ENCODE results near the gene KLK15. TPM values are rescaled to one million over a fixed set of nuclear protein-coding genes. Genes with fewer than 3 reads are reported as not detected.
A peak's percentile ranks its signal among the peaks of the same experiment; 100 is the strongest.

KLK15 gene
- total RNA-seq, 1 experiment from 2014 or later, result not detected

GRCh38 chr19:50820549-50821247, 12.7 kb downstream of the KLK15 start:
- intact Hi-C loops (cut with micrococcal nuclease; ENCODE audit: unreplicated experiment), result no loop called here
- no peaks in the 10 kb centered on the region for H3K36me3 Mint-ChIP-seq (ENCODE audit: insufficient read depth, unreplicated experiment)
- H3K4me1 Mint-ChIP-seq (ENCODE audit: low read depth, unreplicated experiment), result peaks cover 19% of the 10 kb centered on the region
- H3K27ac Mint-ChIP-seq (ENCODE audit: unreplicated experiment), result no peak overlapping the region
- peak overlapping the region; percentile 1 for H3K4me3 Mint-ChIP-seq (ENCODE audit: low read depth, unreplicated experiment)
- H3K27me3 Mint-ChIP-seq (ENCODE audit: unreplicated experiment), result peaks cover 85% of the 10 kb centered on the region
- no peaks in the 10 kb centered on the region for H3K9me3 Mint-ChIP-seq (ENCODE audit: low read depth, unreplicated experiment)
- DNase-seq, result no peak
- BruUV-seq (replicated peaks), result no TSS peak
- TF ChIP-seq CTCF (IDR thresholded peaks at IDR 0.05; ENCODE audit: unreplicated experiment), result no peak
- CTCF ChIA-PET, result interaction anchor here (0.5 kb wide), 1 partner anchor 633 kb away, joined by 4 read pairs; no protein-coding TSS in a partner anchor

GRCh38 chr19:50820086-50820485, 13.3 kb downstream of the KLK15 start:
- TF ChIP-seq CTCF (IDR thresholded peaks at IDR 0.05; ENCODE audit: unreplicated experiment), result no peak
- Mint-ChIP-seq H3K9me3 (ENCODE audit: low read depth, unreplicated experiment) (no peaks in the 10 kb centered on the region), H3K4me1 (ENCODE audit: low read depth, unreplicated experiment) (peaks cover 19% of the 10 kb centered on the region), H3K27ac (ENCODE audit: unreplicated experiment) (no peak overlapping the region), H3K27me3 (ENCODE audit: unreplicated experiment) (peaks cover 89% of the 10 kb centered on the region), H3K36me3 (ENCODE audit: insufficient read depth, unreplicated experiment) (no peaks in the 10 kb centered on the region), H3K4me3 (ENCODE audit: low read depth, unreplicated experiment) (peak overlapping the region; percentile 1)
- intact Hi-C loops (cut with micrococcal nuclease; ENCODE audit: unreplicated experiment), result no loop called here
- BruUV-seq (replicated peaks), result no TSS peak
- CTCF ChIA-PET, result interaction anchor here (0.5 kb wide), 1 partner anchor 632 kb away, joined by 4 read pairs; no protein-coding TSS in a partner anchor
- no peak for DNase-seq

GRCh38 chr19:50819636-50820035, 13.7 kb downstream of the KLK15 start:
- no peaks in the 10 kb centered on the region for H3K9me3 Mint-ChIP-seq (ENCODE audit: low read depth, unreplicated experiment)
- no TSS peak for BruUV-seq (replicated peaks)
- CTCF ChIA-PET, result interaction anchor here (0.5 kb wide), 1 partner anchor 632 kb away, joined by 4 read pairs; no protein-coding TSS in a partner anchor

GRCh38 chr19:50818859-50819472, 14.4 kb downstream of the KLK15 start:
- H3K4me1 Mint-ChIP-seq (ENCODE audit: low read depth, unreplicated experiment), result peaks cover 19% of the 10 kb centered on the region
- TF ChIP-seq CTCF (IDR thresholded peaks at IDR 0.05; ENCODE audit: unreplicated experiment), result no peak
- CTCF ChIA-PET, result no interaction called here

More at GRCh38 chr19:50819636-50820035, 13.7 kb downstream of the KLK15 start:
- intact Hi-C loops (cut with micrococcal nuclease; ENCODE audit: unreplicated experiment), result no loop called here
- Mint-ChIP-seq H3K27ac (ENCODE audit: unreplicated experiment) (no peak overlapping the region), H3K4me3 (ENCODE audit: low read depth, unreplicated experiment) (no peak overlapping the region), H3K27me3 (ENCODE audit: unreplicated experiment) (peaks cover 93% of the 10 kb centered on the region), H3K4me1 (ENCODE audit: low read depth, unreplicated experiment) (peaks cover 19% of the 10 kb centered on the region), H3K36me3 (ENCODE audit: insufficient read depth, unreplicated experiment) (no peaks in the 10 kb centered on the region)
- DNase-seq, result no peak
- no peak for TF ChIP-seq CTCF (IDR thresholded peaks at IDR 0.05; ENCODE audit: unreplicated experiment)

More at GRCh38 chr19:50818859-50819472, 14.4 kb downstream of the KLK15 start:
- Mint-ChIP-seq H3K27ac (ENCODE audit: unreplicated experiment) (no peak overlapping the region), H3K36me3 (ENCODE audit: insufficient read depth, unreplicated experiment) (no peaks in the 10 kb centered on the region), H3K27me3 (ENCODE audit: unreplicated experiment) (peaks cover 100% of the 10 kb centered on the region), H3K4me3 (ENCODE audit: low read depth, unreplicated experiment) (peak overlapping the region; percentile 39), H3K9me3 (ENCODE audit: low read depth, unreplicated experiment) (no peaks in the 10 kb centered on the region)
- DNase-seq, result no peak
- intact Hi-C loops (cut with micrococcal nuclease; ENCODE audit: unreplicated experiment), result no loop called here
- BruUV-seq (replicated peaks), result no TSS peak

Data from Calu3 (cell line).